GM04504 (cell line): ENCODE measurements around the gene CROCC.

Source experiments
- DNase-seq: peaks from one replicate; pipeline ENCODE4 v3.0.0-alpha.2; 2012; ENCODE audit warnings: low read depth

Gene CROCC

DNA sequence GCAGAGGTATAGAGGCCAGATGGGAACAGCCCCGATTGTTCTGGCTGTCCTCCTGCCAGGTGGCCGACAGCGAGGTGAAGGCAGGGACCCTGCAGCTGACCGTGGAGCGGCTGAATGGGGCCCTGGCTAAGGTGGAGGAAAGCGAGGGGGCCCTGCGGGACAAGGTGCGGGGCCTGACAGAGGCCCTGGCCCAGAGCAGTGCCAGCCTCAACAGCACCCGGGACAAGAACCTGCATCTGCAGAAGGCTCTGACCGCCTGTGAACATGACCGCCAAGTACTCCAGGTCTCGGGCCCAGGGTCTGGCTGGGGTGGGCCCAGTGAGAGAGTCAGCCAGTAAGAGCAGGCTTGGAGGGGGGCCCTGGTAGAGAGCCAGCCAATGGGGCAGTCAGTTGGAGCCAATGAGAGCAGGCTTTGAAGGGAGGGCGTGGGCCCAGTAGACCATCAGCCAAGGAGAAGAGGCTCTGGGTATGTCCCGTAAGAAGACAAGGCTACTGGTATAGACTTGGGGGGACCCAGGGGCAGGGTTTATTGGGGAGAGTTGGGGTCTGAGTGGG lies 47.4 kb downstream of the CROCC start:
- no peak for DNase-seq

DNA sequence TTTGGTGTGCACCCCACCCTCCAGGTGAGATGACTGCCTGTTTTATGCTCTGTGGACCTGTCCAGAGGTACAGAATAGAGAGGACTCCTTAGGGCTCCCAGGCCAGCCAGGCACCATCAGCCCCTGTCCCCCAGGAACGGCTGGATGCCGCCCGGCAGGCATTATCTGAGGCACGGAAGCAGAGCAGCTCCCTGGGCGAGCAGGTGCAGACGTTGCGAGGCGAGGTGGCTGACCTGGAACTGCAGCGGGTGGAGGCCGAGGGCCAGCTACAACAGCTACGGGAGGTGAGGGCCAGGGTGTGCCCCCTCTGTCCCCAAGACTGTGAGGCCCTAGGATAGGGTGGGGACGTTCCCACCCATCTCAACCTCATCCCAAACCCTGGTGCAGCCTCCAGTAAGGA lies 47.9 kb downstream of the CROCC start:
- no peak for DNase-seq

DNA sequence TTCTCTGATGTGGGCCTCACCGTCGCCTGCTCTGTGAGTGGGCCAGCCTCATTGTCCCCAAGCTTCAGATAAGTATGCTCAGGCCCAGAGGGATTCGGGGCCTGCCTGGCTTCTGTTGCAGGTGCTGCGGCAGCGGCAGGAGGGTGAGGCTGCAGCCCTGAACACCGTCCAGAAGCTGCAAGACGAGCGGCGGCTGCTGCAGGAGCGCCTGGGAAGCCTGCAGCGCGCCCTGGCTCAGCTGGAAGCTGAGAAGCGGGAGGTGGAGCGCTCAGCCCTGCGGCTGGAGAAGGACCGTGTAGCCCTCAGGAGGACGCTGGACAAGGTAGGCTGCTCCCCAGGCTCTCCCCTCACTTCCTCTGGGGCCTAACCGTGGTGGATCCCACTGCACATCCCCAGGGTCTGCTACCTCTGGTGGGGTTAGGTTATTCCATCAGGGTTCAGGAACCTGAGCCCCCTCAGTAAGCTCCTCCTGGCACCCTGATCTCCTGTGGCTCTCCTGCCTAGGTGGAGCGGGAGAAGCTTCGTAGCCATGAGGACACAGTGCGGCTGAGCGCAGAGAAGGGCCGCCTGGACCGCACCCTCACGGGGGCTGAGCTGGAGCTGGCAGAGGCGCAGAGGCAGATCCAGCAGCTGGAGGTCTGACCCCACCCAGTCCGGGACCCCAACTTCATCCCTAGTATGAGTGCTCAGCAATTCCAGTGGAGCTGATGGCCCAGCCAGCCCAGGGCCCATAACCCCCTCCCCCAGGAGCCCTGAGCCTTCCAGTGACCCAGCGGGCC lies 48.6 kb downstream of the CROCC start:
- DNase-seq, result no peak

DNA sequence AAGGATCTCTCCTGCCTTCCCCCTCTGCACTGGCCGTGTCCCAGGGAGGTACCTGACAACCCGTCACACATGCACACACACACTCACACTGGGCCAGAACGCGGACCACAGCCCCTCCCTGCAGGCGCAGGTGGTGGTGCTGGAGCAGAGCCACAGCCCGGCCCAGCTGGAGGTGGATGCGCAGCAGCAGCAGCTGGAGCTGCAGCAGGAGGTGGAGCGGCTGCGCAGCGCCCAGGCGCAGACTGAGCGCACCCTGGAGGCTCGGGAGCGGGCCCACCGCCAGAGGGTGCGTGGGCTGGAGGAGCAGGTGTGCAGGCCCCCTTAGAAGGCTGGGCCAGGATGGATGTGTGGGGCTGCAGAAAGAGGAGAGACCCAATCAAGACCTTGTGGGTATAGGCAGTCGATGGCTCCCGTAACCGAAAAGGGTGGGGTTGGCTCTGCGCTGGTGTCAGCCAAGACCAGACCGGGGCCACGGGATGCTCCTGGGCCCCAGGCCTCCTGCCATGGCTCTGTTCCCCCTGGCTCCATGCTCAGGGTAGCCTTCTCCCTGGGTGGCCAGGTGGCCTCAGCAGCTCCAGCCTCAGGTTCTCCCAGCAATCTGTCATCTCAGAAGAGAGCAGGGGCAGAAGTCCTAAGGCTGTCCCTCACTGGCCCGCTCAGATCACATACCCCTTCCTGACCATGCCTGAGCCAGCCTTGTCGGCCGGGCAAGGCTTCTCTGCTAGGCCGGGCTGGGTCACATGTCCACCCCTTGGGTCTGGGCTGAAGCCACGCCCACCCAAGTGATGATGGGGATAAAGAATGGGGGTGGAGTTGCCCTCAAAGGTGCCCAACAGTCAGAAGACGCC lies 49.8 kb downstream of the CROCC start:
- no peak for DNase-seq

DNA sequence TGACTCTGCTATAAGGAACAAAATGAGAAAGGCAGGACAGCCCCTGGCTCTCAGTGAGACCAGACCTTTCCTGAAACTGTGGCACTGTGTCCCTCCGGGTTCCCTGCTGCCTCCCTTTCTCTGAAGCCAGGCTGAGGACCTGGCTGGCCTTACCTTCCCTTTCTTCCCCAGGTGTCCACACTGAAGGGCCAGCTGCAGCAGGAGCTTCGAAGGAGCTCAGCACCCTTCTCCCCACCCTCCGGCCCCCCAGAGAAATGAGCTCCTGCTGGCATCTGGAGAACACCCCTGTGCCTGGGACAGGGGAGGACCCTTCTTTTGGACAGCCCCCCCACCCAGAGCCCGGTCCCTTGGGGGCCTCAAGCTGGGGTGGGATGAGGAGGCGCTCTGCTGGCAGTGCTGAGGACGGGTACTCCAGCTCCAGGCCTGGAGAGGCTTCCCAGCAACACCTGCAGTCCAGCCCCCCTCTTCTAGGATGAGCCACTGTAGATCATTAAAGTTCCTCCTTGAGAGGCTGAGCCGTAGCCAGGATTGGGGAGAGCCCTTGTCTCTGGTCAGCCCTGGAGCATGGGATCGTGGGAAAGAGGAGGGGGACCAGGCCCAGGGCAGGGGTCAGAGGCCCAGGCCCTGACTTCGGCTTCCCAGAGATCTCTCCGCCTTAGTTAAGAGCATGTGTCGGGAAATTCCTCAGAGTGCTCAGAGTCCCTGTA lies 50.6 kb downstream of the CROCC start:
- DNase-seq, result no peak

DNA sequence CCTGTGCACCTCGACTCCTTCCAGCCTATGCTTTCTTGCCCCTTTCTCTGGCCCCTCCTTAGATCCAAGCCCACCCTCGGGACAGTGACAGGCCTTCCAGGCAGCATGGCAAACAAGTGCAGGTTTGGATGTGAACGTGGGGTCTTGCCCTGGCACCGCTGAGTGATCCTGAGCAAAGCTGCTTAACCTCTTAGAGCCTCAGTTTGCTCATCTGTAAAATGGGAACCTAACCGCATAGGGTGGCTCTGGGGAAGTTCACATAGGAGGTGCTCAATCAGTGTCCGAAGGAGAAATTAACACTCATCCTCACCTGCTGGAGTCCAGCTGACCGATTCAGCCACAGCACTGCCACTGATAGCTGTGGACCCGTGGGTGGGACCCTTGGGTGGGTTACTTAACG lies 51.5 kb downstream of the CROCC start:
- DNase-seq, result no peak

DNA sequence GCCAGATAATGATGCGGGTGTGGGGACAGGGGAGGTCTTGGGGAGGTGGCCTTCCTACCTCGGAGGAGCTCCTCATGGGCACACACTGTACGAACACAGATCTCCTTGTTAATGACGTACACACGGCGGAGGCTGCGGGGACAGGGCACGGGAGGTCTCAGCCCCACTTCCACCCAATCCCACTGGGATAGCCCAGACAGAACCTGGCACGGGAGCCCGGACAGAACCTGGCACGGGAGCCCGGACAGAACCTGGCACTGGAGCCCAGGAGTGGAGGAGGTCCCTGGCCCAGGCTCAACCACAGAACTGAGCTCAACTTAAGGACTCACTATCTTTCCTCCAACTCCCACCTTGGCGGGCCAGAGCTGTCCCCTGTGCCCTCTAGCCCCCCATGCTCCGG lies 53.5 kb downstream of the CROCC start:
- DNase-seq, result no peak

DNA sequence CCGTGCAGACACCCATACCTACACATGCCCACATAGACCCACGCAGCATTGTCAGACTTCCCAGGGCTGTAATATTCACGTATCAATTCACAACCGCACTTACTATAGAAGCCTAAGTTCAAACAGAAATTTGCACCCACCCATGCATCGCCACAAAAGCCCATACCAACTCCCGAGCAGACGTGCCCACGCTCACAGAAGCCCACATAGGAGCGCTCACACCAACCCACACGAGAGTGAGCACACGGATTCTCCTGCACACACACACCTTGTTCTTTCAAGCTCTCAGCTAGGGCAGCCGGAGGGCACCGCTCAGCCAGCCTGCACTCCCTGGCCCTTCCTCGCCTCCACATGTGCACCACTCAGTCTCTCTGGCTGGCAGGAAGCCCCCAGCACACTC lies 54.1 kb downstream of the CROCC start:
- DNase-seq, result no peak

DNA sequence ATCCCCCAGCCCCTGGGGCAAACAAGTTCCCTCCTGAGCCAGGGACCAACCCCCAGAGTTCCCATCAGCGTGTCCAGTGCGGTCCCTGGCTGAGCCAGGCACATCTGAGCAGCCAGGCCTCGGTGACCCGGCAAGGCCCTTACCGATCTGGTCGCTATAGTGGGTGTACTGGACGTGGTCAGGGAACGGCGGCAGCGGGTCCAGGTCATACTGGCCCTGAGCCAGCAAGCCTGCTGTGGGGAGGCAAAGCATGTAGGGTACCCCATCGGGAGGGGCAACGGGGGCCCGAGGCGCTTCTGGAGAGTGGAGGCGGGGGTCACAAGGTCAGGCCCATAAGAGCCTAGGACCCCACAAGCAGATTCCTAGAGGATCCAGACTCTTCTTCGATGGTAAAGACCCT lies 55.2 kb downstream of the CROCC start:
- no peak for DNase-seq

DNA sequence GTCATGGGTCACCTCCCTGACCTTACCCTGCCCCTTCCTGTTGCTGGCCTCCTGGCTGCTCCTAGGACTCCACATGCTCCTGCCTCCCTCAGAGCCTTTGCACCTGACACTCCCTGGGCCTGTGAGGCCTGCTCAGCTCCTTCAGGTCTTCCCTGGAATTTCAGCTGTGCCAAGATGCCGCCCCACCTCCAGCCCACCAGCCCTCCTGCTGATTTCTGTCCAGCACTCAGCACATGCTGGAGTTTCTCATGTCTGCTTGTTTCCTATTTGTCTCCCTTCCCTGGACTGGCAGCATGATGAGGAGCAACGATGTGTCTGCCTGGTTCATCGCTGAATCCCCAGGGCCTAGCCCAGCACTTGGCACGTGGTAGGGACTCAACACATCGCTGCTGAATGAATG lies 55.6 kb downstream of the CROCC start:
- no peak for DNase-seq

DNA sequence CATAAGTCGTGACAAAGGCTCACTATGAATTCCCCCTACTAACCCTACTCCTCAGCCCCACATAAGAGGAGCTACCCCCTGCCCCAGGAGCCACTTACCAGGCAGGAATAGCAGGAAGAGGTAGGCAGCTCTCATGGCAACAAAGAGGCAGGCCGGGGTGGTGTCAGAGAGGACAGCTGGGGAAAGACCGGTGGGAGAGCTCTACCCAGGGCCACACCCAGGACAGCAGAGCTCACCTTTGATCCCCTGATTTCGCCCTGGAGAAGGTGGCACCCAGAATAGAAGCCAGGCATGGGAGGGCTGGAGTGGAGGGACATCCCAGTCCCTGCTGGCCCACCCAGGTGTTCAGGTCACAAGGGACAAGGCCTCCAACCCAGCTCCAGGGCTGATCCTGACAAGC lies 56.4 kb downstream of the CROCC start:
- no peak for DNase-seq

DNA sequence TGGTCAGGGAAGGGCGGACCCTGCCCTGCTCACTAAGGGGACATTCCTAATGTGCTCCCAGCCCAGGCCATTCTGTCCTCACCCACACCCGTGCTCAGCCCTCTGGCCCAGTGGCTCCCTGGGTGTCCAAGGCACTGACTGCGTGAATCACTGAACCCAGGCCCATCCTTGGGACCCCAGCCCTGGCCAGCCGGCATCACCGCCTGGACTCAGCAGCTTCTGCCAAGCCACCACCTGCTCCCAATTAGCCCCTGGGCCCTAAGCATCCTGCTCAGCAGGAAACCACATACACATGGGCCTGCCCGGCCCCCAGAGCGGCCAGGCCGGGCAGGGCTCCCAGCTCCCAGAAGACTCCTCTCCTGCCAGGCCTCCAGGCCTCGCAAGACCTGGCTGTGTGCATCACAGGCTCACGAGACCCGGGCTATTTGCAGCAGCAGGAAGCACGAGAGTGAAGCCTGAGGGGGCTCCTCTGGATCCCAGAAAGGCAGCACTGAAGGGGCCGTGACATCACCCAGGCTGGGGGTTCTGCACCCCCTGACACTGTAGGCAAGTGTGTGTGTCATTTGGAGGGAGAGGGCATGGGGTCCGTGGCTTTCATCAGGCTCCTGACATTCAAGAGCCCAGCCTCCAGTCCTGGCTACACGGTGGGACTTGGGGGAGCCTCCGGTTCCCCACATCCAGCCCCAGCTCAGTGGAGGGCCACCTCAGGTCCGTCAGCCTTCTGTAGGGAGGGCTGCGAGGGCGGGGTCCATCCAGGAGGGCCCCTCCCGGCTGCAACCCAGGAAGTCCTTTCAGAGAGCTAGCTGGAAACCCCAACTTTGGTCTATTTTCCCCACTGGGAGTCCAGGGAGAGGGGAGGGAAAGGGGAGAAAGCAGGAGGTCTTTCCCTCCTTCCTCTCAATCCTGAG lies 57.1 kb downstream of the CROCC start:
- DNase-seq, result peak; percentile 92

DNA sequence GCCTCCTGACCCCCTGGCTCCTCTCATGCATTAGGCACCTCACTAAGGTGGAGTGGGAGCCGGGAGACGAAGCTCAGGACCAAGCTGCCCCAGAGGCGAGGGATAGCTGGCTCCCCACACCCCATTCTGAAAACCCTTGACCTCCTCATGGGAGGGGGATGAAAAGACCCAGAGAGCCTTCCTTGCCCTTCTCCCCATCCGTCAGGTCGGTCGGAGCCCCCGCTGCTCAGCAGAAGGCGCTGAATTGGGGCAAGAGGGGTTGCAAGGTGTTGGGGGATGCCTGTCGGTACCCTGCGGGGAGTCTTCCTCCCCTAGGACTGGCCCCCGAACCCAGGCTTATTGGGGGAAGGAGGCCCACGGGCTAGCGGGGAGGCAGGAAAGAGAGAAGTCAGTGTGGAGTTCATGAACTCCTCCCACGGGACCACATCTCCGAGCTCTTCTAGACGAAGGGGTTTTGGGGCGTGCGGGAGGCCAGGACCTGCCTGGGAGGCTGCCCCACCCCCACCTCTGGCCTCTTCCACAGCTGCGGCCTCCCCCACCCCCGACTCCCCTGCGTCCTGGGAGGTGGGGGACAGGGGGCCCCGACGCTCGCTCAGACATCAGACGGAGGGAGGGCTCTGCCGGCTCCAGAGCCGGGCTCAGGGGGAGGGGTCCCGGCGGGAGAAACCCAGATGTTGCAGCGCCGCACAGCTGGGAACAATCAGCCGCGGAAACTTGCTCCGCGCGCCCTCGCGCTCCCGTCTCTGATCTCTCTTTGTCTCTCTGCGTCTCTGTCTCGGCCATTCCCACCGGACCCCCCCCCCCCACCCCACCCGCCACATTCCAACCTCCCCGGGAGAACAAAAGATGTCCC lies 58.0 kb downstream of the CROCC start:
- DNase-seq, result no peak

DNA sequence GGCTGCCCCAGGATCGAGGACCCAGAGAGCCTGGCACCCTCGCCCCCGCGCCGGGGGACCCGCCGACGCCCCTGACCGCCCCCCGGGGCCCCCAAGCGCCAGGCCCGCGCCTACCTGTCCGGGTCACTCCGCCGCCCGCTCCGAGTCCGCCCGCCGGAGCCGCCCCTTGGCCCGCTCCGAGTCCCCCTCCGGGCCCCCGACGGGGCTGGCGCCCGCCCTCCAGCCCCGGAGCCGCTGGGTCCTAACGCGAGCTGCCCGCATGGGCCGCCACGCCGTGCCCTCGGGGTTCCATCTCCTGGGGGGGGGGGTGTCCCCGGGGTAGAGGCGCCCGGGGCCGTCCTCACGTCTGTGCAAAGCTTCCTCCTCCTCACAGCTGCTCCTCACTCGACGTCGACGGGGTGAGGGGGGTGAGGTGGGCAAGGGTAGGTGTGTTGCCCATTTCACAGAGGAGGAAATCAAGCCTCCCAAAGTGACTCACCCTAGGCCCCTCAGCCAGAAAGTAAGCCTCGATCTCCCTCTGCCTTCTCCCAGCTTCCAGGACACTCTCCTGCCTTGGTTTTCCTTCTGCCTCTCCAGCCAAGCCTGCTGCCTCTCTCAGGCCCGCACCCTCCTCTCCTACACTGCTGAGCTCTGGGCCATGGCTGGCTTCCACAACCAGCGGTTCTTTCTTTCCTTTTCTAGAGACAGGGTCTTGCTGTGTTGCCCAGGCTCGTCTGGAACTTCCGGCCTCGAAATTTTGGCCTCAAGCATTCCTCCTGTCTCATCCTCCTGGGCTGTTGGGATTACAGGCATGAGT lies 58.9 kb downstream of the CROCC start, which contains the start of gene MFAP2:
MFAP2 (minus strand) TSS at position 148 of the 796 bp plus-strand sequence. CDS start 2,347 bp downstream, outside the sequence.
- DNase-seq, result no peak

DNA sequence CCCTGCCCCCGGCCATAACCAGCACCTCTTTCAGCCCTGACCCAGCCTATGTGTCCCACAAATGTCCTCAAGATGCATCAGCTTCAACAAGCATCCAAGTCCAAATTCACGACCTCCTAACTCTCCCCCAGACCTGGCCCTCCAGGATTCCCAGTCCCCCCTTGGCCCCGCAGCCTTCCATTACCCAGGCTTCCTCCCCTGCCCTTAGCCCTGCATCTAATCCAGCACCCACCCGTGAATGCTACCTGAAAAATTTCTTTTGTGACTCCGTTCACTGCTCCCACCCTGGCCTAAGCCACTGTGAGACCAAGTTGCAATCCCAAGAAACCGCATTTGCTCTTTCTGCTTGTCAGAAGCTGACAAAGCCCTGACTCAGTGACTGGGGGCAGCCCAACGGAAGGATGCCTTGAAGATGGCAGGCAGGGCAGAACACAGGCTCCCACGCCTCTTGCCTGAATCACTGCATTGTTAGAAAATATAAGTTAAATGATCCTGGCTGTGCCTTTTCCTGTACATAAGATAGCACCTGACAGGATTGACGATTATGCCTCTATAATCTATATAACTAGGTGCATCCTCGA lies 59.6 kb downstream of the CROCC start:
- peak; percentile 79 for DNase-seq

DNA sequence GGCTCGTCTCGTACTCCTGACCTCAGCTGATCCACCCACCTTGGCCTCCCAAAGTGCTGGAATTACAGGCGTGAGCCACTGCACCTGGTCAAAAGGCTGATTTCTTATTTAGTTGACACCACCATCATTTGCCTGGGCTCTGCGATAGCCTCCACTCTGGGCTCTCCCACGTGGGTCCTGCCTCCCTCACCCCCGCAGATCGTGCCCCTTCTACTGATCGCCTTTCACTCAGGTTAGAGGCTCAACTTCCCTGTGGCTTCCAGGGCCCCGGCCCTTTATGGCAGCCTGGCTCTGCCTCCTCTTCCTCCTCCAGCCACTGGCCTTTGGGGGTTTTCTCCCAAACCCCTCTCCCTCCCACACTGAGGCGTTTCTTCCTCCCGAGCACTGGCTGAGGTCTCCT lies 61.2 kb downstream of the CROCC start:
- DNase-seq, result no peak

DNA sequence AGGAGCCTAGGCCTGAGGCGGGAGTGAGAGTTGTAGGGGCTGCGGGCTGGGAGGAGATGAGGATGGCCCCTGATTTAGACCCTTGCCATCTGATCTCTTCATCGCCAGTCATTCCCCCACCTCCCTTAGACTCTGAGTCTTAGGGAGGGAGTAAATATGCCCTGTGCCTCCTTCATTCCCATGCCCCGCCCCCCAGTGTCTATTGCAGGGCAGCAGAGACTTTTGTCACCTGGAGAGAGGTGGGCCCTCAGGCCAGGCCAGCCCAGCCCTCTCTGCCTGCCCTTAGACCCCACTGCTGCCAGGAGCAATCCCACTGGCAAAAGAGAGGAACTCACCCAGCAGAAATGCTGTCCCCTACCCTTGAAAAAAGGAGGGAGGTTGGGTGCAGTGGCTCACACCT lies 61.9 kb downstream of the CROCC start:
- no peak for DNase-seq

DNA sequence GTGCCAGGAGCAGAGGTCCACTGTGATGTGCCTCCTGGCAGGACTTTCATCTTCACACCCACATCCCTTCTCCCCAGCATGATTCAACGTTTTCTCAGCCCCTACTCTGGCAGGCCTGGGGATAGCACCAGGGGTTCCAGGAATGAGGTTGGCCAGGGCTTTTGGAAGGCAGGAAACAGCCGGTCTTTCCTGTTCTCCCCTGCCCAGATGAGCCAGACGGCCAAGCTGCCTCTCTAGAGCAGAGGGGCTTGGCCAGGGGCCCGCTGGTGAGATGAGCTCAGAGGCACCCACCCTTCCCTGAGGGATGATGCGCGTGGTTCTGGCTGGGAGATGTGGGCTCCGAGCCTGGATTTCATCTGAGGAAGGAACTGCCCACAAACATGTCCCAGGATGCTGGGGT lies 63.0 kb downstream of the CROCC start:
- DNase-seq, result peak; percentile 88

DNA sequence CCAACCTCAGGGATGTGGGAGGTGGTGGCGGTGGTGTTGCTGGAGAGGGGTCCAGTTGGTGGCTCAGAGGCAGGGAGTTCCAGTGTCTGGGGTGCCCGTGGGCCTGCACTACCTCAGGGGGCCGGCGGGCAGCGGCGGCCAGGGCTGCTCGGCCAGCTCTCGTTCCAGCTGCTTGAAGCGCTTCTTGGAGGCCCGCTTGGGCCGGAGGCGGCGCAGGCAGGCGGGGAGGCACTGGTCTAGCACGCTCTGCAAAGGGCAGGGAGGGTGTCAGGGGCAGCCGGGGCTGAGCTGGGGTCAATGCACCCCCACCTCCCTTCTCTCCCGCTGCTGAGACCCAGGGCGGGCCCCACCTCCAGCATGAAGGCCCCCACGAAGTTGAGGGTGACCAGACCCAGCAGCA lies 64.4 kb downstream of the CROCC start:
- no peak for DNase-seq
